Prostate gland (tissue), 2 donors: ENCODE measurements around the gene GMPR. TPM values are rescaled to one million over a fixed set of nuclear protein-coding genes. Genes with fewer than 3 reads are reported as not detected.

ENCODE experiments used
- DNase-seq: peaks from one replicate; pipeline ENCODE4 v3.0.0-alpha.2; 2019; ENCODE audit warnings: low spot score
- H3K27ac ChIP-seq, 2 donors: fragments of 200-600 bp; sonication (generic); 2 replicates each; pipeline ENCODE4 v1.5.1; 2017 to 2019
- H3K27me3 ChIP-seq: fragments of 200-600 bp; sonication (generic); replicated peaks from 2 replicates; pipeline ENCODE4 v1.5.1; 2019; ENCODE audit not compliant: insufficient read depth
- H3K36me3 ChIP-seq, 2 donors: fragments of 200-600 bp; sonication (generic); 1 replicate in 1 of 2; 2 replicates in 1 of 2; pipeline versions ENCODE4 v1.5.1 to v1.8.1; 2017 to 2019
- H3K4me1 ChIP-seq: fragments of 200-600 bp; sonication (generic); replicated peaks from 2 replicates; pipeline ENCODE4 v1.5.1; 2019
- H3K4me3 ChIP-seq, 2 donors: fragments of 200-600 bp; sonication (generic); 2 replicates each; pipeline ENCODE4 v1.5.1; 2017 to 2019
- H3K9me3 ChIP-seq: fragments of 200-600 bp; sonication (generic); 2 replicates; pipeline ENCODE4 v1.5.1; 2017
- CTCF ChIP-seq, 4 experiments: fragments of 200-600 bp in 2 of 4; fragments of 450-650 bp in 2 of 4; sonication (generic) in 2 of 4; IDR thresholded peaks; 1 replicate in 3 of 4; 2 replicates in 1 of 4; pipeline ENCODE4 v1.5.1; 2016 to 2019; ENCODE audit warnings: antibody characterized with exemption in 4 of 4, mild to moderate bottlenecking in 2 of 4, moderate library complexity in 2 of 4
- POLR2A ChIP-seq: fragments of 450-650 bp; IDR thresholded peaks from one replicate; pipeline ENCODE4 v1.6.1; 2016; ENCODE audit warnings: antibody characterized with exemption, mild to moderate bottlenecking
- POLR2AphosphoS5 ChIP-seq: sonication (generic); formaldehyde crosslinking; IDR thresholded peaks from one replicate; pipeline ENCODE4 v1.6.1; 2017; ENCODE audit warnings: antibody characterized with exemption
- WGBS: methylation state at CpG from one replicate; pipeline ENCODE4 v1.1.5; 2018; 5-methylcytosine and 5-hydroxymethylcytosine counted together
- intact Hi-C: fragments of 100-400 bp; cut with DNase I; formaldehyde crosslinking; loops from one replicate; pipeline ENCODE4 v1.14.2; 2022
- small RNA-seq, 2 donors: library from RNA; depleted of rRNA; stranded (forward); fragments of <200 nt; gene quantifications; one replicate each; pipeline ENCODE3, GENCODE V24; 2016
- total RNA-seq, 2 donors: library from RNA; depleted of rRNA; stranded (reverse); fragments of >200 nt; gene quantifications; one replicate each; pipeline ENCODE4 v1.1.0, GENCODE V29; 2016

Gene GMPR
- total RNA-seq, 2 donors from 2014 or later, result 228 to 266 TPM

GRCh38 chr6:16344756-16345155 is 106.4 kb downstream of the GMPR start:
- TF ChIP-seq CTCF (IDR thresholded peaks at IDR 0.05) (no peak), POLR2AphosphoS5 (no peak), POLR2A (no peak)
- no peak for DNase-seq
- H3K27me3 ChIP-seq, result no peaks in the 10 kb centered on the region
- intact Hi-C loops, result no loop called here
- WGBS, result 34% methylated on average over 6 of the region's 6 CpGs
- H3K9me3 ChIP-seq, result no peaks in the 10 kb centered on the region
- peak overlapping the region in 1 of 2 donors; percentile 17 for H3K27ac ChIP-seq
- H3K4me1 ChIP-seq, result no peaks in the 10 kb centered on the region
- H3K4me3 ChIP-seq, result no peak overlapping the region
- no peaks in the 10 kb centered on the region for H3K36me3 ChIP-seq

Small RNA genes within 50 kb of the gene (small RNA-seq; reads per million reads assigned to genes)
- gene RF00019, result 0 reads per million in 2 donors
- gene RNU6-1114P, result 0 reads per million in 2 donors

Other genes starting within 250 kb of the GMPR start
- gene MYLIP, start 109.5 kb upstream of the GMPR start, total RNA-seq, result 10 to 100 TPM; 39.6 to 58.1 TPM